ENCODE measurements around the gene PRPH. TPM values are rescaled to one million over a fixed set of nuclear protein-coding genes. Genes with fewer than 3 reads are reported as not detected.

PRPH gene
- total RNA-seq, 3 donors from 2014 or later (not counting 1 experiment from before 2014, with no cell fraction given): not detected

- peaks cover 25 to 53% of the 10 kb centered on the region in 2 donors for H3K27me3 Mint-ChIP-seq (ENCODE audit: low read depth in 2 of 2)
- WGBS (ENCODE audit: insufficient coverage): 65% methylated on average over 18 of the region's 18 CpGs
- TF ChIP-seq, protein P1, sequence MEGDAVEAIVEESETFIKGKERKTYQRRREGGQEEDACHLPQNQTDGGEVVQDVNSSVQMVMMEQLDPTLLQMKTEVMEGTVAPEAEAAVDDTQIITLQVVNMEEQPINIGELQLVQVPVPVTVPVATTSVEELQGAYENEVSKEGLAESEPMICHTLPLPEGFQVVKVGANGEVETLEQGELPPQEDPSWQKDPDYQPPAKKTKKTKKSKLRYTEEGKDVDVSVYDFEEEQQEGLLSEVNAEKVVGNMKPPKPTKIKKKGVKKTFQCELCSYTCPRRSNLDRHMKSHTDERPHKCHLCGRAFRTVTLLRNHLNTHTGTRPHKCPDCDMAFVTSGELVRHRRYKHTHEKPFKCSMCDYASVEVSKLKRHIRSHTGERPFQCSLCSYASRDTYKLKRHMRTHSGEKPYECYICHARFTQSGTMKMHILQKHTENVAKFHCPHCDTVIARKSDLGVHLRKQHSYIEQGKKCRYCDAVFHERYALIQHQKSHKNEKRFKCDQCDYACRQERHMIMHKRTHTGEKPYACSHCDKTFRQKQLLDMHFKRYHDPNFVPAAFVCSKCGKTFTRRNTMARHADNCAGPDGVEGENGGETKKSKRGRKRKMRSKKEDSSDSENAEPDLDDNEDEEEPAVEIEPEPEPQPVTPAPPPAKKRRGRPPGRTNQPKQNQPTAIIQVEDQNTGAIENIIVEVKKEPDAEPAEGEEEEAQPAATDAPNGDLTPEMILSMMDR (IDR thresholded peaks at IDR 0.05): no peak
Observed at GRCh38 chr12:49293056-49293956, 1.6 kb upstream of the PRPH start.

DNA sequence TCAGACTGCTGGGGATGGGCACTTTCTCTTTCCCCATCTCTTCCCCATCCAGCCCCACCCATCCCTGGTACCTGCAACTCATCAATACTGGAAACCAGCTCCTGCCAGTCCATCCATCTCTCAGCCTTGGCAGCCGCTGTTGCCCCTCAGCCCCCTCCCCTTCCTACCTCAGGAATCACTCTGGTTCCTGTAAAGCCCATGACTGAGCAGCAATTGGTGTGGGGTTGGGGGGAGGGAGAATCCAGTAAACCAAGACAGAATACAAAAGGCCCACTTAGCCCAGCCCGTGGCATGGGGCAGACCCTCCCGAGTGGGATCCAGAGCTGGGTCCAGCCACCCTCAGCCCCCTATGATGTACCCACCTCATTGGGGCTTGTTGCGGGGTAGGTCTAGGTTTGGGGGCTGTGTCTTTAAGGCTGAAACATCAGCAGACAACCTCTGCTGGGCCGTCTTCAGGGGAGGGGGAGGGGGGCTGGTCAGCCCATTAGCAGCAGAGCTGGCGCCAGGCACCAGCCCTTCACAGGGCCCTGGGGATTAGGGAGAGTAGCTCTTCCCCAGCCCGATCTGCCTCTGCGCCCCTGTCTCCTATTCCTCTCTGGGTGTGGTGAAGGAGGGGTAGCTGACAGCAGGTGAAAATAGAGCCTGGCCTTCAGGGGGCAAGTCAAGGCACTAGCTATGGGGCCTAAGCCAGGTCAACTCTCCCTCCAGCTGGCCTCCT, 702 bp upstream of the PRPH start:
- TF ChIP-seq, protein P1 (IDR thresholded peaks at IDR 0.05): no peak
- no peak for ATAC-seq
- Mint-ChIP-seq H3K27ac (no peak overlapping the region), H3K9me3 (no peaks in the 10 kb centered on the region), H3K4me1 (peaks cover 0 to 7% of the 10 kb centered on the region in 2 donors), H3K4me3 (no peak overlapping the region), H3K27me3 (ENCODE audit: low read depth in 2 of 2) (peaks cover 25 to 54% of the 10 kb centered on the region in 2 donors), H3K36me3 (no peaks in the 10 kb centered on the region)
- intact Hi-C loops (cut with micrococcal nuclease): no loop called here
- no peak for DNase-seq
- peaks cover 18% of the 10 kb centered on the region for H3K4me1 ChIP-seq (ENCODE audit: control insufficient read depth, insufficient read depth, low read length)
- WGBS (ENCODE audit: insufficient coverage): 74% methylated on average over 7 of the region's 8 CpGs
- no peak overlapping the region for H3K27ac ChIP-seq (ENCODE audit: low read length)
- H3K9me3 ChIP-seq (ENCODE audit: control insufficient read depth, insufficient read depth, low read length): no peaks in the 10 kb centered on the region
- H3K36me3 ChIP-seq (ENCODE audit: control insufficient read depth, insufficient read depth, low read length): no peaks in the 10 kb centered on the region
- no peak overlapping the region for H3K4me3 ChIP-seq (ENCODE audit: low read length)
- H3K27me3 ChIP-seq (ENCODE audit: control insufficient read depth, insufficient read depth, low read length): peaks cover 43% of the 10 kb centered on the region

More at GRCh38 chr12:49293056-49293956, 1.6 kb upstream of the PRPH start:
- Mint-ChIP-seq H3K36me3 (no peaks in the 10 kb centered on the region), H3K4me3 (no peak overlapping the region), H3K9me3 (no peaks in the 10 kb centered on the region), H3K27ac (no peak overlapping the region), H3K4me1 (peaks cover 0 to 4% of the 10 kb centered on the region in 2 donors)
- ATAC-seq (no peak), DNase-seq (no peak)
- Histone ChIP-seq H3K36me3 (ENCODE audit: control insufficient read depth, insufficient read depth, low read length) (no peaks in the 10 kb centered on the region), H3K4me3 (ENCODE audit: low read length) (no peak overlapping the region), H3K27ac (ENCODE audit: low read length) (no peak overlapping the region), H3K4me1 (ENCODE audit: control insufficient read depth, insufficient read depth, low read length) (peaks cover 18% of the 10 kb centered on the region), H3K9me3 (ENCODE audit: control insufficient read depth, insufficient read depth, low read length) (no peaks in the 10 kb centered on the region), H3K27me3 (ENCODE audit: control insufficient read depth, insufficient read depth, low read length) (peaks cover 41% of the 10 kb centered on the region)
- intact Hi-C loops (cut with micrococcal nuclease): no loop called here

- H3K36me3 ChIP-seq (ENCODE audit: control insufficient read depth, insufficient read depth, low read length): no peaks in the 10 kb centered on the region
- Mint-ChIP-seq H3K27ac (no peak overlapping the region), H3K4me1 (peaks cover 0 to 7% of the 10 kb centered on the region in 2 donors), H3K9me3 (no peaks in the 10 kb centered on the region), H3K36me3 (no peaks in the 10 kb centered on the region), H3K27me3 (ENCODE audit: low read depth in 2 of 2) (peaks cover 25 to 55% of the 10 kb centered on the region in 2 donors), H3K4me3 (no peak overlapping the region)
- ATAC-seq (no peak), DNase-seq (no peak)
- peaks cover 43% of the 10 kb centered on the region for H3K27me3 ChIP-seq (ENCODE audit: control insufficient read depth, insufficient read depth, low read length)
- peaks cover 18% of the 10 kb centered on the region for H3K4me1 ChIP-seq (ENCODE audit: control insufficient read depth, insufficient read depth, low read length)
- H3K9me3 ChIP-seq (ENCODE audit: control insufficient read depth, insufficient read depth, low read length): no peaks in the 10 kb centered on the region
- intact Hi-C loops (cut with micrococcal nuclease): no loop called here
- H3K27ac ChIP-seq (ENCODE audit: low read length): no peak overlapping the region
- TF ChIP-seq, protein P1 (IDR thresholded peaks at IDR 0.05): no peak
- 41% methylated on average over 4 of the region's 5 CpGs for WGBS (ENCODE audit: insufficient coverage)
- no peak overlapping the region for H3K4me3 ChIP-seq (ENCODE audit: low read length)
Observed at GRCh38 chr12:49294804-49295081, 204 bp upstream of the PRPH start.
